GM18951 (cell line): Measurements from ENCODE around the gene SPNS2.

Experiments used
- POLR2A ChIP-seq: IDR thresholded peaks from 4 replicates; pipeline ENCODE4 v1.6.1; 2011; ENCODE audit warnings: mild to moderate bottlenecking; ENCODE audit not compliant: insufficient read length, insufficient read depth; ENCODE audit errors: extremely low read depth
- in situ Hi-C: fragments of 300-500 bp; cut with MboI; formaldehyde crosslinking; loops from one replicate; pipeline ENCODE4 v1.12.0; 2022; ENCODE audit warnings: low sequenced_read_pairs, mixed read lengths, inconsistent platforms; ENCODE audit not compliant: unreplicated experiment

SPNS2 gene

DNA sequence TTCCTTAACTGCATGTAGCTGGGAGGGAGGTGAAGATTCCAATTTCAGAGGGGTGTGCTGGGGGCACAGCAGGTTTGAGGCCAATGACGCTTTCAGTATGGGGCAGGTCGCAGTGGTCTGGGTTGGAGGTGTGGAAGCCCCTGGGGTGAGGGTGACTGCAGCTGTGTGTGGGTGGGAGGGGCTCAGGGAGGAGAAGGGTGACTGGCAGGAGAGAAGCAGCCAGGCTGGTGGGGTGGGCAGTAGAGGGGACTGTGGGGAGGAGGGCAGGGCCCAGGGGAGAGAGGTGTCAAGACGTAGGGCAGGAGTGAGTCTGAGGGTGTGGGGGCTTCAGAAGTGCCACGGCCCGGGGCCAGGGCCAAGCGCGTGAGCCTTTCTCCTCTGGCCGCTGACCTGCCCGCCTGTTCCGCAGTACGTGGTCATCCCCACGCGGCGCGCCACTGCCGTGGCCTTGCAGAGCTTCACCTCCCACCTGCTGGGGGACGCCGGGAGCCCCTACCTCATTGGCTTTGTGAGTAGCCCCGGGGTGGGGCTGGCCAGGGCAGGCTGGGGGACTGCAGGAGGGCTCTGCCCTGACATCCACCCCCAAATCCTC lies 37.1 kb downstream of the SPNS2 start:
- TF ChIP-seq POLR2A: no peak
- in situ Hi-C loops: no loop called here

- in situ Hi-C loops: no loop called here
- TF ChIP-seq POLR2A: no peak
These were observed 37.6 kb downstream of the SPNS2 start for GRCh38 chr17:4536259-4536741.

DNA sequence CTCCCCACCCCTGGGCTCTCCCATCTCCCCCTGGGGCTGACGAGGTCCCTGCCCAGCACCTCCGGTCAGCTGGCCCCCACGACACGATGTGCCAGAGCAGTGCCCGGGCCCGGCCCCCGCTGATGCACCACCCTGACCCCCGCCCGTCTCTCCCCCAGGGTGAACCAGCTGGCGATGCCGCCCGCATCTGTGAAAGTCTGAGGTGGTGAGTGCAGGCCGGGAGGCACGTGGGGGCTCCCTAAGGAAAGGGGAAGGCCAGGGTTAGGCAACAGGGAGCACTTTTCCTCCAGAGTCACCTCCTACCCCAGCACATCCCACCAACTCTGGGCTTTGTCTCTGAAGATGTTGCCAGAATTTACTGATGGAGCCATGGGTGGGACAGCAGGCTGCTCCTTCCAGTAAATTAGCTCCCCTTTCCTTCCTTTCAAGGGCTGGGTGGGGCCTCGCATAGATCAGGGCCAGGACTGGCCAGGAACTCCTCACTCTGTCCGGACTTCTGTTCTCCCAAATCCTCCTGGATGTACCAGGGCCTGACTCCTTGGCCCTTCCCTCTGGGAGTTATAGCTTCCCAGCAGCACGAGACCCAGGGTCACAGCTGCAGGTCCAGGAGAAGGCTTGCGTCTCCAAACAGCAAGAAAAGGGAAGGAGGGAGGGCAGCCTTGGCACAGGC lies 38.2 kb downstream of the SPNS2 start:
- TF ChIP-seq POLR2A: peak; percentile 12
- in situ Hi-C loops: no loop called here

- in situ Hi-C loops: no loop called here
- no peak for TF ChIP-seq POLR2A
These were observed 39.0 kb downstream of the SPNS2 start for GRCh38 chr17:4537451-4538235.

- in situ Hi-C loops: no loop called here
- no peak for TF ChIP-seq POLR2A
These were observed 39.7 kb downstream of the SPNS2 start for GRCh38 chr17:4538236-4539002.

DNA sequence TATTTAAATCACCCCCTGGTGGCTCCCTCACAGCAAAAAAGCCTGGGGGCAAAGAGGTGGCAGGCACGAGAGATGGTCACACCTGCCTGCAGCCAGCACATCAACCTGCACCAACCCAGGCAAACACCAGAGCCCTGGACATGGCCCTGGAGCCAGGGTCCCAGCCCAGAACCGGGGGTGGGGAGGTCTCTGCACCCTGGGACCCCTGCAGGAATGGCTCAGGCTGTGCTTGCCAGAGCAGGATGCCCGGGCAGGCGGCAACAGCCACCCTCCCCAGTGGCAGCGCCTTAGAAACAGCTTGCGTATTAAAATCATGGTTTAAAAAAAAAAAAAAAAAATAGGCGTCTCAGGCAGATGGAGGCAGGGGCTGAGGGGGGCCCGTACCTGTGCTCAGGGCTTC lies 40.3 kb downstream of the SPNS2 start:
- no peak for TF ChIP-seq POLR2A
- in situ Hi-C loops: no loop called here

DNA sequence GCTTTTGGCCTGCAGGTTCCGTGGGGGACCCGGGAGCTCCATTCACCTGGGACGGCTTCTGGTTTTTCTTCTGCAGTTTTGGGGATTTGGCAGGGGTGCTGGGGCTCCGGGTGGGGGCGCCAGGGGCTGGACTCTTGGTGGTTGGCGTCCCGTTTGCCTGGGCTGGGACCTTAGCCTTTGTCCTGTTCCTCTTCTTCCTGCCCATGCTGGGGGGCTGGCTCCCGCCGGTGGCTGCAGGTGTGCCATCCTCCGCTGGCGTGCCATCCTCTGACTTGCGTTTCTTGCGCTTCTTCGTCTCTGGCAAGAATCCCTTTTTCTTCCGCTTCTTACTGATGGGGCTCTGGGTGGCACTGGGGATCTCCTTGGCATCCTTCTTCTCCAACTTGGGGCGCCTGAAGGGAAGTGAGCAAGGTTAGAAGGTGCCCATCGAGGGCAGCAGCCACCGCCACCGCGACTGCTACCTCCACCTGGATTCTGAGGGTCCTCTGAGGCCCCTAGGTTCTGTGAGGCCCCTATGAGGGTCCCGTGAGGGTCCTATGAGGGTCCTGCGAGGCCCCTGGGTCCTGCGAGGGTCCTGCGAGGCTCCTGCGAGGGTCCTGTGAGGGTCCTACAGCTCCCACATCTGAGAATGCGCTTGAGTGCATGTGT lies 41.0 kb downstream of the SPNS2 start:
- no peak for TF ChIP-seq POLR2A
- in situ Hi-C loops: no loop called here

GRCh38 chr17:4540224-4540651 lies 41.6 kb downstream of the SPNS2 start:
- no peak for TF ChIP-seq POLR2A
- in situ Hi-C loops: no loop called here

DNA sequence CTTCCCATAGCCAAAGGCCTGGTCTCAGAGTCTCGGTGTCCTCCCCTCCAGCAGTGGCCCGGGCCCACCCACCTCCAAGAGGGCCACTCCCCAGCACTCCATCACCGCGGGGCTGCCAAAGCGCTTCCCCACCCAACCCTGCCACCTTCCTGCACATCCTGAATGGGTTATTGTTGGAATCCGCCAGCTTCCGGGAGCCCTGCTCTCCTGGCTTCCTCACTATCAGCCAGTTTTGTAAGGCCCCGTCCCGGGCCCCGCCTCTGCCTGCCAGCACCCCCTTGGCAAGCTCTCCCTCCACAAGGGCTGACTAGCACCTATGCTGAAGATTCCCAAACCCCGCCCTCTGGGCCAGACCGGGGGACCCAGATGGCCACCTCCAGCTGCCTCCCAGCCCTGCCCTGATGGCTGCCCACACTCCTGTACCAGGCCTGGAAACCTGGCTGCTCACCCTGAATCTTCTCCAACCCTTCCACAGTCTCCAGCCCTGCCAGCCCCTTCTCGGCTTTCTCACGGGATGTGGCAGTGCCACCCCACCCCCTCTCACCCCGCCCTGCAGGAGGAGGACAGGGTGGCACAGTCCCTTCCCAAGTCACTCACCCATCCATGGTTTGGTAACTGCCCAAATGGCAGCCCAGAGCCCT lies 42.1 kb downstream of the SPNS2 start:
- no peak for TF ChIP-seq POLR2A
- in situ Hi-C loops: no loop called here

DNA sequence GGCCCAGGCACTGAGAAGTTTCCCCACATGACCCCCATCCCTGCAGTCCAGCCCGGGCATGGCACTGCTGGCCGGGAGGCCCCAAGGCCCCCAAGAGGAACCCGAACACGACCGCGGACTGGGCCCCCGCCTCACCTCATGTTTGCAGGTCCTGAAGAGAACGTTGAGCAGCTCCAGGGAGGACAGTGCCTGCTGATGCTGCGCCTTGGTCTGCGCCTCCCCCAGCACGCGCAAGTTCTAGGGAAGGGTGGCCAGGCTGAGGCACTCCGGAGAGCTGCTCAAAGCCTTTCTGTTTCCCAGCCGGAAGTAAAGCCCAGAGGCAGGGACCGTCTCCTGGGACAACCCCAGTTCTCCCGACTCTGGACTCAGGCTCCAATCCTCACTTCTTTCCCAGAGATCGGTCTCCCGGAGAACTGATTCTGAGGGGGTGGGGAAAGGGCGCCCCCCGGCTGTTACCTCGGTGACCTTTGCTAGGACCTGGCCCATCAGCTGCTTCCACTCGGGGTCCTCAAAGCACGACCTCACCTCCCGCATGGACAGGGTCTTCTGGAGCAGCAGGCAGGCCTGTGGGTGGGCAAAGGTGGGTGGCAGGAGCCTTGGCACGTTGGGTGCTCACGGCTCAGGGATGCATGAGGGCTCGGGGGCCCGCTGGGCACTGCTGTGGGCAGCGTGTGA lies 42.8 kb downstream of the SPNS2 start:
- TF ChIP-seq POLR2A: no peak
- in situ Hi-C loops: no loop called here

- no peak for TF ChIP-seq POLR2A
- in situ Hi-C loops: no loop called here
These were observed 43.5 kb downstream of the SPNS2 start for GRCh38 chr17:4542003-4542725.
